SK-N-SH (cell line): ENCODE data around the gene MAP3K6. TPM values are rescaled to one million over a fixed set of nuclear protein-coding genes. Genes with fewer than 3 reads are reported as not detected.

Source experiments
- CTCF ChIA-PET: fragments of 300-600, 350-600 bp; formaldehyde crosslinking; extraction: SDS; loops from one replicate; lab custom pipeline; 2021; lab: Yijun Ruan, JAX
- POLR2A ChIA-PET: fragments of 350-600 bp; sonication (Branson Sonifier 250); formaldehyde crosslinking; extraction: SDS; loops from one replicate; lab custom pipeline; 2020; ENCODE audit warnings: antibody characterized with exemption, inconsistent platforms; lab: Yijun Ruan, JAX
- DNase-seq: peaks from one replicate; pipeline ENCODE4 v3.0.0; 2012
- H2AFZ ChIP-seq: fragments of 200-600 bp; sonication (generic); 2 replicates; pipeline ENCODE4 v1.8.1; 2016; ENCODE audit warnings: antibody characterized with exemption, mild to moderate bottlenecking, low read depth
- H3F3A ChIP-seq: fragments of 200-600 bp; sonication (generic); replicated peaks from 2 replicates; pipeline ENCODE3; 2016; ENCODE audit warnings: antibody characterized with exemption, mild to moderate bottlenecking; ENCODE audit not compliant: insufficient read depth
- H3K27ac ChIP-seq, 2 experiments: fragments of 200-500 bp in 1 of 2; fragments of 200-600 bp in 1 of 2; sonication (Bioruptor generic) in 1 of 2; sonication (generic), shearing (Covaris generic) in 1 of 2; 2 replicates each; pipeline versions ENCODE4 v1.5.1 to v1.6.1; 2014 to 2016; ENCODE audit warnings: low read depth in 2 of 2, inconsistent platforms in 1 of 2, low read length in 1 of 2, mild to moderate bottlenecking in 1 of 2, mixed read lengths in 1 of 2
- H3K27me3 ChIP-seq: fragments of 200-600 bp; sonication (generic), shearing (Covaris generic); 2 replicates; pipeline ENCODE4 v1.6.1; 2016; ENCODE audit warnings: mixed run types; ENCODE audit not compliant: insufficient read depth
- H3K36me3 ChIP-seq, 2 experiments: fragments of 200-500 bp in 1 of 2; fragments of 200-600 bp in 1 of 2; sonication (Bioruptor generic) in 1 of 2; sonication (generic) in 1 of 2; replicated peaks in 1 of 2; 2 replicates each; pipeline versions ENCODE3 to v1.5.1; 2014 to 2016; ENCODE audit warnings: low read length in 1 of 2, mild to moderate bottlenecking in 1 of 2; ENCODE audit not compliant: insufficient read depth in 2 of 2, control insufficient read depth in 1 of 2
- H3K4me1 ChIP-seq, 2 experiments: fragments of 200-500 bp in 1 of 2; fragments of 200-600 bp in 1 of 2; sonication (Bioruptor generic) in 1 of 2; sonication (generic), shearing (Covaris generic) in 1 of 2; 2 replicates each; pipeline versions ENCODE4 v1.5.1 to v1.6.1; 2014 to 2016; ENCODE audit warnings: low read depth in 1 of 2, low read length in 1 of 2, mixed run types in 1 of 2; ENCODE audit not compliant: insufficient read depth in 2 of 2, control insufficient read depth in 1 of 2
- H3K4me2 ChIP-seq: fragments of 200-600 bp; sonication (generic), shearing (Covaris generic); 2 replicates; pipeline ENCODE4 v1.6.1; 2017; ENCODE audit warnings: mixed run types
- H3K4me3 ChIP-seq, 2 experiments: fragments of 200-500 bp in 1 of 2; fragments of 200-600 bp in 1 of 2; sonication (Bioruptor generic) in 1 of 2; sonication (generic), shearing (Covaris generic) in 1 of 2; 2 replicates each; pipeline versions ENCODE4 v1.5.1 to v1.8.1; 2014 to 2016; ENCODE audit warnings: low read depth in 2 of 2, inconsistent platforms in 1 of 2, low read length in 1 of 2, mild to moderate bottlenecking in 1 of 2, mixed read lengths in 1 of 2, moderate library complexity in 1 of 2
- H3K79me2 ChIP-seq: fragments of 200-600 bp; sonication (generic); 2 replicates; pipeline ENCODE4 v1.8.1; 2017; ENCODE audit warnings: mild to moderate bottlenecking; ENCODE audit not compliant: insufficient read depth
- H3K9ac ChIP-seq: fragments of 200-600 bp; sonication (generic); 2 replicates; pipeline ENCODE4 v1.6.1; 2017; ENCODE audit warnings: mixed run types
- H3K9me2 ChIP-seq: fragments of 200-600 bp; sonication (generic); 2 replicates; pipeline ENCODE4 v1.6.1; 2017; ENCODE audit warnings: mixed run types
- H3K9me3 ChIP-seq: fragments of 200-600 bp; sonication (generic); 2 replicates; pipeline ENCODE4 v1.6.1; 2017; ENCODE audit warnings: mixed run types, mild to moderate bottlenecking, moderate library complexity
- H4K20me1 ChIP-seq: fragments of 200-600 bp; sonication (generic); 2 replicates; pipeline ENCODE4 v1.6.1; 2017; ENCODE audit warnings: mild to moderate bottlenecking, mixed run types; ENCODE audit not compliant: insufficient read depth
- CHD2 ChIP-seq: fragments of 150-350 bp; IDR thresholded peaks from 2 replicates; pipeline ENCODE4 v1.6.1; 2018; ENCODE audit warnings: low read length; ENCODE audit not compliant: partially characterized antibody
- ELF1 ChIP-seq: IDR thresholded peaks from 2 replicates; pipeline ENCODE4 v1.4.0; 2012
- EZH2phosphoT487 ChIP-seq: fragments of 200-600 bp; sonication (generic); IDR thresholded peaks from 2 replicates; pipeline ENCODE4 v1.6.1; 2017; ENCODE audit warnings: low read depth, mixed run types, mild to moderate bottlenecking, antibody characterized with exemption, moderate library complexity, borderline replicate concordance
- FOXM1 ChIP-seq: IDR thresholded peaks from 2 replicates; pipeline ENCODE4 v1.4.0; 2012; ENCODE audit warnings: low read depth, mild to moderate bottlenecking
- GATA2 ChIP-seq: sonication (generic); formaldehyde crosslinking; IDR thresholded peaks from 2 replicates; pipeline ENCODE4 v1.5.0; 2020; ENCODE audit warnings: mild to moderate bottlenecking, missing genetic modification reagents
- IRF3 ChIP-seq: fragments of 150-350 bp; IDR thresholded peaks from 2 replicates; pipeline ENCODE4 v1.6.1; 2016; ENCODE audit warnings: mild to moderate bottlenecking, low read depth, low read length
- JUND ChIP-seq: IDR thresholded peaks from 2 replicates; pipeline ENCODE4 v1.4.0; 2012
- MAX ChIP-seq: IDR thresholded peaks from 2 replicates; pipeline ENCODE4 v1.4.0; 2012; ENCODE audit warnings: low read depth
- MEF2A ChIP-seq: IDR thresholded peaks from 2 replicates; pipeline ENCODE4 v1.4.0; 2012; ENCODE audit warnings: low read depth, borderline replicate concordance
- PBX3 ChIP-seq: IDR thresholded peaks from 2 replicates; pipeline ENCODE4; 2012
- RFX5 ChIP-seq: IDR thresholded peaks from 2 replicates; pipeline ENCODE4 v1.6.1; 2012; ENCODE audit warnings: mild to moderate bottlenecking, improper control_type of control experiment, low read length
- RXRA ChIP-seq: IDR thresholded peaks from 2 replicates; pipeline ENCODE4 v1.4.0; 2012; ENCODE audit warnings: low read depth, mild to moderate bottlenecking, borderline replicate concordance
- SIN3A ChIP-seq: IDR thresholded peaks from 2 replicates; pipeline ENCODE4 v1.6.1; 2012; ENCODE audit warnings: low read depth, mild to moderate bottlenecking, low read length, moderate library complexity, borderline replicate concordance
- SMC3 ChIP-seq: IDR thresholded peaks from 2 replicates; pipeline ENCODE4 v1.6.1; 2012; ENCODE audit warnings: low read depth, low read length, improper control_type of control experiment
- TCF12 ChIP-seq: IDR thresholded peaks from 2 replicates; pipeline ENCODE4 v1.4.0; 2012
- USF2 ChIP-seq: fragments of 150-350 bp; IDR thresholded peaks from 2 replicates; pipeline ENCODE4 v1.6.1; 2017; ENCODE audit warnings: antibody characterized with exemption, low read length, low read depth, borderline replicate concordance
- YY1 ChIP-seq: IDR thresholded peaks from 2 replicates; pipeline ENCODE4 v1.4.0; 2012; ENCODE audit warnings: low read depth, mild to moderate bottlenecking
- WGBS: methylation state at CpG from one replicate; pipeline ENCODE4 v1.1.6; 2017; ENCODE audit warnings: low lambda C conversion rate; 5-methylcytosine and 5-hydroxymethylcytosine counted together
- polyA plus RNA-seq, 3 experiments: library from polyadenylated mRNA; depleted of rRNA; stranded (reverse); fragments of >200 nt; gene quantifications; 2 replicates each; pipeline ENCODE4 v1.2.3, GENCODE V29; 2012

The MAP3K6 gene
- polyA plus RNA-seq, 1 of the 3 experiments (the other 2 are of a cell fraction): 17.3 TPM

GRCh38 chr1:27338751-27339150, 28.0 kb downstream of the MAP3K6 start:
- H3K36me3 ChIP-seq: peaks cover 0 to 22% of the 10 kb centered on the region in 2 experiments
- WGBS: 98% methylated on average over 6 of the region's 6 CpGs
- peaks cover 0 to 8% of the 10 kb centered on the region in 2 experiments; a peak in 2 of 4 replicates for H3K4me1 ChIP-seq
- no peak overlapping the region for H3K4me2 ChIP-seq
- POLR2A ChIA-PET: no interaction called here
- CTCF ChIA-PET: interaction anchor here (0.9 to 1.8 kb wide), 3 partner anchors 11 to 50 kb away, joined by 3 to 5 read pairs (median 5); no protein-coding TSS in a partner anchor
- no peak overlapping the region for H3K9ac ChIP-seq
- no peaks in the 10 kb centered on the region for H3F3A ChIP-seq
- no peaks in the 10 kb centered on the region for H4K20me1 ChIP-seq
- no peak overlapping the region for H3K27ac ChIP-seq
- peak; percentile 3 for DNase-seq
- TF ChIP-seq MAX: no peak
- no peak for TF ChIP-seq MEF2A
- TF ChIP-seq GATA2 (CRISPR knock-in tag): no peak
- TF ChIP-seq CHD2: no peak
- TF ChIP-seq PBX3: no peak
- no peak for TF ChIP-seq IRF3
- no peak for TF ChIP-seq EZH2phosphoT487
- TF ChIP-seq SIN3A: no peak
- no peak for TF ChIP-seq SMC3
- TF ChIP-seq ELF1: no peak
- TF ChIP-seq TCF12: no peak
- no peak for TF ChIP-seq FOXM1
- TF ChIP-seq RXRA: no peak
- no peak for TF ChIP-seq YY1
- no peak for TF ChIP-seq RFX5
- TF ChIP-seq JUND: no peak
- no peak for TF ChIP-seq USF2
- H3K4me3 ChIP-seq: no peak overlapping the region
- H3K9me3 ChIP-seq: no peaks in the 10 kb centered on the region
- H3K27me3 ChIP-seq: no peaks in the 10 kb centered on the region
- no peaks in the 10 kb centered on the region for H3K79me2 ChIP-seq
- H2AFZ ChIP-seq: no peak overlapping the region
- no peaks in the 10 kb centered on the region for H3K9me2 ChIP-seq
